Neural cell (in vitro differentiated cells): ENCODE data around the gene KCTD21. TPM values are rescaled to one million over a fixed set of nuclear protein-coding genes. Genes with fewer than 3 reads are reported as not detected.
A peak's percentile ranks its signal among the peaks of the same experiment; 100 is the strongest.

Source experiments
- H2AFZ ChIP-seq: fragments of 200-600, 300-800 bp; sonication (generic), shearing (Covaris generic); 2 replicates; pipeline ENCODE4 v1.6.0; 2014; ENCODE audit warnings: low read depth, mild to moderate bottlenecking, antibody characterized with exemption, low read length, moderate library complexity
- H3F3A ChIP-seq: fragments of 200-600 bp; shearing (Covaris generic); 2 replicates; pipeline ENCODE4 v1.6.1; 2016; ENCODE audit warnings: mild to moderate bottlenecking, moderate library complexity, mixed read lengths, antibody characterized with exemption, low read length; ENCODE audit not compliant: insufficient read depth, poor library complexity, severe bottlenecking
- H3K27ac ChIP-seq: fragments of 200-600, 300-800 bp; sonication (generic), shearing (Covaris generic); 2 replicates; pipeline ENCODE4 v1.5.1; 2014; ENCODE audit warnings: mild to moderate bottlenecking, low read length, moderate library complexity
- H3K27me3 ChIP-seq: fragments of 300-800, 200-600 bp; sonication (generic), shearing (Covaris generic); 2 replicates; pipeline ENCODE4 v1.6.0; 2014; ENCODE audit warnings: mild to moderate bottlenecking, low read depth, low read length, moderate library complexity; ENCODE audit not compliant: insufficient read depth
- H3K36me3 ChIP-seq: fragments of 300-800, 200-600 bp; sonication (generic), shearing (Covaris generic); 2 replicates; pipeline ENCODE4 v1.5.1; 2014; ENCODE audit warnings: mild to moderate bottlenecking, antibody characterized with exemption, low read length, moderate library complexity; ENCODE audit not compliant: insufficient read depth
- H3K4me2 ChIP-seq: fragments of 300-800, 200-600 bp; sonication (generic), shearing (Covaris generic); 2 replicates; pipeline ENCODE4 v1.6.0; 2014; ENCODE audit warnings: mild to moderate bottlenecking, low read length
- H3K4me3 ChIP-seq: fragments of 300-800, 200-600 bp; sonication (generic), shearing (Covaris generic); 2 replicates; pipeline ENCODE4 v1.5.1; 2014; ENCODE audit warnings: mild to moderate bottlenecking, low read length, moderate library complexity
- H3K79me2 ChIP-seq: fragments of 200-600 bp; shearing (Covaris generic); replicated peaks from 2 replicates; pipeline ENCODE4 v1.6.0; 2014; ENCODE audit warnings: mild to moderate bottlenecking, low read length, moderate library complexity; ENCODE audit not compliant: insufficient read depth
- H3K9ac ChIP-seq: fragments of 300-800, 200-600 bp; sonication (generic), shearing (Covaris generic); 2 replicates; pipeline ENCODE4 v1.6.1; 2016; ENCODE audit warnings: mild to moderate bottlenecking, low read length, mixed read lengths
- H3K9me2 ChIP-seq: fragments of 200-600 bp; shearing (Covaris generic); 2 replicates; pipeline ENCODE4 v1.6.1; 2016; ENCODE audit warnings: mild to moderate bottlenecking, low read length, mixed read lengths; ENCODE audit not compliant: insufficient read depth
- H3K9me3 ChIP-seq: fragments of 200-600, 300-800 bp; sonication (generic), shearing (Covaris generic); 2 replicates; pipeline ENCODE4 v1.6.1; 2016; ENCODE audit warnings: mild to moderate bottlenecking, mixed run types, low read length, moderate library complexity, mixed read lengths
- H4K20me1 ChIP-seq: fragments of 200-600 bp; shearing (Covaris generic); 2 replicates; pipeline ENCODE4 v1.6.1; 2016; ENCODE audit warnings: mild to moderate bottlenecking, mixed run types; ENCODE audit not compliant: insufficient read depth
- CTCF ChIP-seq: fragments of 450-650 bp; IDR thresholded peaks from 2 replicates; pipeline ENCODE4 v1.5.1; 2014; ENCODE audit warnings: antibody characterized with exemption, mild to moderate bottlenecking, moderate library complexity; ENCODE audit not compliant: poor library complexity, severe bottlenecking
- EP300 ChIP-seq: fragments of 450-650 bp; conservative IDR thresholded peaks from 2 replicates; pipeline ENCODE4 v1.6.1; 2014; ENCODE audit warnings: antibody characterized with exemption, mild to moderate bottlenecking, moderate library complexity; ENCODE audit not compliant: poor library complexity, severe bottlenecking
- EZH2 ChIP-seq: fragments of 200-600, 300-800 bp; shearing (Covaris generic), sonication (generic); IDR thresholded peaks from 2 replicates; pipeline ENCODE4 v1.6.1; 2014; ENCODE audit warnings: antibody characterized with exemption, low read length, borderline replicate concordance, mild to moderate bottlenecking; ENCODE audit not compliant: insufficient read depth, poor library complexity, severe bottlenecking
- MXI1 ChIP-seq: fragments of 450-650 bp; conservative IDR thresholded peaks from 2 replicates; pipeline ENCODE4 v1.6.1; 2014; ENCODE audit warnings: antibody characterized with exemption, mild to moderate bottlenecking; ENCODE audit not compliant: poor library complexity, severe bottlenecking
- POLR2AphosphoS5 ChIP-seq: IDR thresholded peaks from 2 replicates; pipeline ENCODE4 v1.6.1; 2012
- RAD21 ChIP-seq: fragments of 450-650 bp; conservative IDR thresholded peaks from 2 replicates; pipeline ENCODE4 v1.6.1; 2014; ENCODE audit warnings: antibody characterized with exemption, mild to moderate bottlenecking, moderate library complexity
- REST ChIP-seq: IDR thresholded peaks from 2 replicates; pipeline ENCODE4 v1.6.1; 2012; ENCODE audit warnings: borderline replicate concordance
- SMC3 ChIP-seq: fragments of 450-650 bp; conservative IDR thresholded peaks from 2 replicates; pipeline ENCODE4 v1.6.1; 2014; ENCODE audit warnings: antibody characterized with exemption, mild to moderate bottlenecking, moderate library complexity; ENCODE audit not compliant: poor library complexity
- TAF1 ChIP-seq: IDR thresholded peaks from 2 replicates; pipeline ENCODE4 v1.6.1; 2012; ENCODE audit warnings: low read depth
- polyA plus RNA-seq: library from polyadenylated mRNA; depleted of rRNA; stranded (reverse); fragments of >200 nt; gene quantifications from 2 replicates; pipeline ENCODE4 v1.2.3, GENCODE V29; 2014

The KCTD21 gene
- polyA plus RNA-seq, 1 donor from 2014 or later, result 1.4 TPM

GRCh38 chr11:78217650-78218541 is 29.5 kb upstream of the KCTD21 start:
- H3K27me3 ChIP-seq, result no peaks in the 10 kb centered on the region
- H3K9ac ChIP-seq, result no peak overlapping the region
- no peak overlapping the region for H3K27ac ChIP-seq
- H3K9me2 ChIP-seq, result no peaks in the 10 kb centered on the region
- H3K79me2 ChIP-seq, result no peaks in the 10 kb centered on the region
- H3K36me3 ChIP-seq, result peaks cover 12% of the 10 kb centered on the region
- no peaks in the 10 kb centered on the region for H4K20me1 ChIP-seq
- H2AFZ ChIP-seq, result no peak overlapping the region
- no peaks in the 10 kb centered on the region for H3F3A ChIP-seq
- no peaks in the 10 kb centered on the region for H3K9me3 ChIP-seq
- no peak overlapping the region for H3K4me2 ChIP-seq
- H3K4me3 ChIP-seq, result no peak overlapping the region
- TF ChIP-seq MXI1 (no peak), POLR2AphosphoS5 (peak; percentile 3)

DNA sequence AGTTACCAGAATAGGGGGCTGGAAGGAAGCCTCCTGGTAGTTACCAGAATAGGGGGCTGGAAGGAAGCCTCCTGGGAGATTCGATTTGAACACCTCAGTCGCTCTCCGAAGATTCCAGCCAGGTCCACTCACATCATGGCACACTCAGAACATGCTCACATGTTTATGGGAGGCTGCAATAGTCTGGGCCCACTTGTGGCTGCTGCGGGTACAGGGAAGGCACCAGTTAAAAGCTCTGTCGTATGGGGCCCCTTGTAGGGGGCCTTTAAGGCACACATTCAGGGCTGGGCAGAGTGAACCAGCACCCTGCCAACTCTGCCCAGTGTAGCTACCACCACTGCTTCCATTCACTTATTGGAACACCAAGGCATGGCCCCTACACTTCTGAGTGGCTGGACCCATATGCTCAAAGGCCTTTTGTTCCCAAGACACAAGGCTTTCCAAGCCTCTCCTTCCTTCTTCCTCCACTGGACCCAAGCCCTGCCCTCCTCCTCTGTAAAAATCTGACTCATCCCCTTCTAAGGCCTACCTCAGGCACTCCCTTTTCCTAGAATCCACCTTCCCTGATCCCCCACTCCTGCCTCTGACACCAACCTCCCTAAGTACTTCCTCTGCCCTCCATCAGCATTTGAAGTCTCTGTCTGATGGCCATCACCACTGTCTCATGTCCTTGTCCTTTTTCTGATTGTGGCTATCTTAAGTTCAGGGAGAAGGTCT is 28.3 kb upstream of the KCTD21 start:
- Histone ChIP-seq H3K9me2 (no peaks in the 10 kb centered on the region), H3K4me3 (no peak overlapping the region), H3K27ac (no peak overlapping the region), H3K9me3 (no peaks in the 10 kb centered on the region), H2AFZ (no peak overlapping the region), H4K20me1 (no peaks in the 10 kb centered on the region), H3K36me3 (peaks cover 12% of the 10 kb centered on the region), H3K79me2 (no peaks in the 10 kb centered on the region), H3K4me2 (no peak overlapping the region), H3K27me3 (no peaks in the 10 kb centered on the region), H3K9ac (no peak overlapping the region), H3F3A (no peaks in the 10 kb centered on the region)
- TF ChIP-seq TAF1 (no peak), RAD21 (no peak), EZH2 (no peak), EP300 (no peak), MXI1 (no peak), REST (no peak), CTCF (no peak), POLR2AphosphoS5 (no peak), SMC3 (no peak)
